Left ventricle myocardium superior (tissue), 1 donor: ENCODE results near the gene CDK4. TPM values are rescaled to one million over a fixed set of nuclear protein-coding genes. Genes with fewer than 3 reads are reported as not detected.
"Not testable (repeated sequence)": the region's sequence is repeated elsewhere in the genome, so short reads cannot be mapped to it uniquely, and the experiment has no call there.

ENCODE experiments used
- ATAC-seq: fragments of 200-7000 bp; cut with Tn5 transposase; one replicate; pipeline ENCODE4 v1.9.1; 2020; ENCODE audit warnings: mild to moderate bottlenecking, moderate library complexity
- DNase-seq: peaks from one replicate; pipeline ENCODE4 v3.0.0-alpha.2; 2020
- intact Hi-C: fragments of 100-400 bp; cut with micrococcal nuclease; formaldehyde crosslinking; loops from one replicate; pipeline ENCODE4 v1.11.0; 2022
- microRNA-seq: library from miRNA; unstranded; fragments of <30 nt; microRNA quantifications from one replicate; pipeline ENCODE4 v1.2.0, GENCODE V29; 2020; ENCODE audit warnings: borderline number of aligned reads
- total RNA-seq: library from RNA; stranded (reverse); fragmentation: NEBNext Ultra II Directional; extraction: Animal tissue kit (Norgen Biotek cat#: 25700); gene quantifications from one replicate; pipeline ENCODE4 v1.2.1, GENCODE V29; 2021
- donor health status: DM: no; HTN: yes; CAD: no; lungs with severe emphysema.

Gene CDK4
- total RNA-seq, 1 donor from 2014 or later, result 42.1 TPM

- no peak for ATAC-seq
- no peak for DNase-seq
- intact Hi-C loops, result no loop called here
These were observed 32.1 kb downstream of the CDK4 start for GRCh38 chr12:57719777-57720605.

- ATAC-seq (no peak), DNase-seq (no peak)
- intact Hi-C loops, result no loop called here
These were observed 33.2 kb downstream of the CDK4 start for GRCh38 chr12:57718641-57719528.

GRCh38 chr12:57717846-57718640, 34.1 kb downstream of the CDK4 start:
- intact Hi-C loops, result no loop called here
- ATAC-seq (no peak), DNase-seq (no peak)

- intact Hi-C loops, result no loop called here
These were observed 35.0 kb downstream of the CDK4 start for GRCh38 chr12:57717131-57717530.

GRCh38 chr12:57716305-57716704, 35.8 kb downstream of the CDK4 start:
- intact Hi-C loops, result no loop called here
- ATAC-seq, result no peak
- DNase-seq, result no peak

More at GRCh38 chr12:57717131-57717530, 35.0 kb downstream of the CDK4 start:
- ATAC-seq, result no peak
- DNase-seq, result no peak

- DNase-seq, result no peak
- intact Hi-C loops, result no loop called here
These were observed 36.3 kb downstream of the CDK4 start for GRCh38 chr12:57715786-57716185.

GRCh38 chr12:57715036-57715748, 36.9 kb downstream of the CDK4 start:
- intact Hi-C loops, ATAC-seq, DNase-seq: not testable (repeated sequence)

More at GRCh38 chr12:57715786-57716185, 36.3 kb downstream of the CDK4 start:
- ATAC-seq, result no peak

GRCh38 chr12:57713209-57713608, 38.9 kb downstream of the CDK4 start:
- no peak for ATAC-seq
- intact Hi-C loops, result no loop called here
- DNase-seq, result no peak

GRCh38 chr12:57712701-57713100, 39.4 kb downstream of the CDK4 start:
- ATAC-seq, result no peak
- intact Hi-C loops, result no loop called here
- DNase-seq, result no peak

- intact Hi-C loops, result no loop called here
- no peak for DNase-seq
- ATAC-seq, result no peak
These were observed 43.8 kb downstream of the CDK4 start for GRCh38 chr12:57708296-57708695.

- intact Hi-C loops, result no loop called here
- DNase-seq (no peak), ATAC-seq (no peak)
These were observed 44.9 kb downstream of the CDK4 start for GRCh38 chr12:57707250-57707649.

GRCh38 chr12:57700317-57700716, 51.8 kb downstream of the CDK4 start:
- DNase-seq (no peak), ATAC-seq (no peak)
- intact Hi-C loops, result no loop called here

- no peak for ATAC-seq
- intact Hi-C loops, result no loop called here
- DNase-seq, result no peak
These were observed 53.7 kb downstream of the CDK4 start for GRCh38 chr12:57698414-57698813.

Small RNA genes lying within 50 kb of the gene (microRNA-seq; reads per million reads assigned to microRNA genes)
- gene MIR6759, result not detected

Other genes with a start within 250 kb of the CDK4 start
- gene DDIT3, start 231.8 kb downstream of the CDK4 start, total RNA-seq, result 22.2 TPM
- gene MBD6, start 229.5 kb downstream of the CDK4 start, total RNA-seq, result 35.2 TPM
- 89.2 TPM for gene DCTN2, start 205.1 kb downstream of the CDK4 start, total RNA-seq
- gene KIF5A, start 202.3 kb downstream of the CDK4 start, total RNA-seq, result 0.12 TPM
- 11.9 TPM for gene PIP4K2C, start 161.1 kb downstream of the CDK4 start, total RNA-seq
- 21.4 TPM for gene DTX3, start 147.5 kb downstream of the CDK4 start, total RNA-seq
- gene ARHGEF25, start 140.9 kb downstream of the CDK4 start, total RNA-seq, result 11.9 TPM
- gene B4GALNT1, start 119.1 kb downstream of the CDK4 start, total RNA-seq, result 5.1 TPM
- 104 TPM for gene OS9, start 58.2 kb downstream of the CDK4 start, total RNA-seq
- gene AGAP2, start 13.6 kb downstream of the CDK4 start, total RNA-seq, result 7.5 TPM
- 32.8 TPM for gene TSPAN31, start 7.3 kb downstream of the CDK4 start, total RNA-seq
- gene MARCHF9, start 2.8 kb upstream of the CDK4 start, total RNA-seq, result 15.6 TPM
- not detected for gene CYP27B1, start 14.8 kb upstream of the CDK4 start, total RNA-seq
- gene METTL1, start 19.8 kb upstream of the CDK4 start, total RNA-seq, result 7.5 TPM
- 1.6 TPM for gene EEF1AKMT3, start 20.3 kb upstream of the CDK4 start, total RNA-seq
- 52.4 TPM for gene TSFM, start 30.5 kb upstream of the CDK4 start, total RNA-seq
- 2.4 TPM for gene AVIL, start 66.4 kb upstream of the CDK4 start, total RNA-seq
- gene CTDSP2, start 94.4 kb upstream of the CDK4 start, total RNA-seq, result 104 TPM
- 8.3 TPM for gene ATP23, start 189.3 kb upstream of the CDK4 start, total RNA-seq